Measurements from ENCODE around the gene IFITM2.
"Not testable (repeated sequence)": the region's sequence is repeated elsewhere in the genome, so short reads cannot be mapped to it uniquely, and the experiment has no call there.

- TF ChIP-seq CTCF (IDR thresholded peaks at IDR 0.05) = peak in 1 of 4 experiments; percentile 4
- TF ChIP-seq POLR2A (IDR thresholded peaks at IDR 0.05) = not testable (repeated sequence)
Measured at GRCh38 chr11:319121-319887, 11.7 kb downstream of the IFITM2 start.

All from uterus (tissue), 2 donors.